ENCODE results near the gene PLAU. TPM values are rescaled to one million over a fixed set of nuclear protein-coding genes. Genes with fewer than 3 reads are reported as not detected.

Gene PLAU
- total RNA-seq, 1 donor from 2014 or later, result 0.59 TPM

- H3K9me3 Mint-ChIP-seq (ENCODE audit: unreplicated experiment), result peaks cover 1% of the 10 kb centered on the region
- TF ChIP-seq CTCF (IDR thresholded peaks at IDR 0.05; ENCODE audit: partially characterized antibody, unreplicated experiment), result no peak
- no peak overlapping the region for H3K4me3 Mint-ChIP-seq (ENCODE audit: unreplicated experiment)
- H3K27ac Mint-ChIP-seq (ENCODE audit: unreplicated experiment), result no peak overlapping the region
- H3K4me1 Mint-ChIP-seq (ENCODE audit: low read depth, unreplicated experiment), result peaks cover 4% of the 10 kb centered on the region
- DNase-seq, result no peak
- no peaks in the 10 kb centered on the region for H3K36me3 Mint-ChIP-seq (ENCODE audit: unreplicated experiment)
- peaks cover 1% of the 10 kb centered on the region for H3K27me3 Mint-ChIP-seq (ENCODE audit: unreplicated experiment)
These were observed 8.6 kb upstream of the PLAU start for GRCh38 chr10:73902351-73902750.

DNA sequence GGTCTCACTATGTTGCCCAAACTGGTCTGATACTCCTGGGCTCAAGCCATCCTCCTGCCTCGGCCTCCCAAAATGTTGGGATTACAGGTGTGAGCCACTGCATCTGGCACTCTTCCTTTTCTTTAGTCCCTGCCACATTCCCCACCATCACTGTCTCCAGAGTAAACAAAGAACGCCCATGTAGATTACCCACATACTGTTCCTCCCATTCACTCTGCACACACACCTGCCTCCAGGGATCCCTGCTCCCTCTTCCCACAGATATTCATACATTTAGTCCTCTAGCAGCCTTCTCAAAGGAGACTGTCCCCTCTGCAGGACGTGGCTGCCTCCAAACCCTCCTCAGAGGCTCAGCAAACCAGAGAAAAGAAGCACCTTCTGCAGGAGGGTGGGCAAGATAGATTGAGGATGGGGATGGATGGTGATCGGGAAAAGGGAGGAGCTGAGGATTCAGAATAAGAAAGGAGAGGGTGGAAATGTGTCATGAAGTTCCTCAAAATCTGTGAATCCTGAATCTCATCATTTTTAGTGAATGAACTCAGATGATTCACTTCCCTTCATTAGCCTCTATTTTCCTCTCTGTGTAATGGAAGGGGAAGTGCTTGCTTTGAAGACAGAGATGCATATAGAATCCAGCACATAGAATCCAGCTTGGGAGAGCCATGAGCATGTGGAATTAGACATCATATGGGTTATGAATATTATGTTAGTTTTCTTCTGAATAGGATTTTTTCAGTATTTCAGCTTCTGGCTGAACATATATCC is 5.5 kb upstream of the PLAU start:
- no peak for TF ChIP-seq CTCF (IDR thresholded peaks at IDR 0.05; ENCODE audit: partially characterized antibody, unreplicated experiment)
- no peak for DNase-seq
- Mint-ChIP-seq H3K27ac (ENCODE audit: unreplicated experiment) (no peak overlapping the region), H3K4me3 (ENCODE audit: unreplicated experiment) (no peak overlapping the region), H3K4me1 (ENCODE audit: low read depth, unreplicated experiment) (peaks cover 8% of the 10 kb centered on the region), H3K36me3 (ENCODE audit: unreplicated experiment) (no peaks in the 10 kb centered on the region), H3K9me3 (ENCODE audit: unreplicated experiment) (peaks cover 1% of the 10 kb centered on the region), H3K27me3 (ENCODE audit: unreplicated experiment) (peaks cover 6% of the 10 kb centered on the region)

- peaks cover 10% of the 10 kb centered on the region for H3K4me1 Mint-ChIP-seq (ENCODE audit: low read depth, unreplicated experiment)
- H3K36me3 Mint-ChIP-seq (ENCODE audit: unreplicated experiment), result no peaks in the 10 kb centered on the region
- DNase-seq, result peak; percentile 45
- no peak overlapping the region for H3K4me3 Mint-ChIP-seq (ENCODE audit: unreplicated experiment)
- H3K27ac Mint-ChIP-seq (ENCODE audit: unreplicated experiment), result peak overlapping the region; percentile 69
- peaks cover 14% of the 10 kb centered on the region for H3K27me3 Mint-ChIP-seq (ENCODE audit: unreplicated experiment)
- H3K9me3 Mint-ChIP-seq (ENCODE audit: unreplicated experiment), result peaks cover 5% of the 10 kb centered on the region
- TF ChIP-seq CTCF (IDR thresholded peaks at IDR 0.05; ENCODE audit: partially characterized antibody, unreplicated experiment), result no peak
These were observed 4.1 kb upstream of the PLAU start for GRCh38 chr10:73906524-73907447.

DNA sequence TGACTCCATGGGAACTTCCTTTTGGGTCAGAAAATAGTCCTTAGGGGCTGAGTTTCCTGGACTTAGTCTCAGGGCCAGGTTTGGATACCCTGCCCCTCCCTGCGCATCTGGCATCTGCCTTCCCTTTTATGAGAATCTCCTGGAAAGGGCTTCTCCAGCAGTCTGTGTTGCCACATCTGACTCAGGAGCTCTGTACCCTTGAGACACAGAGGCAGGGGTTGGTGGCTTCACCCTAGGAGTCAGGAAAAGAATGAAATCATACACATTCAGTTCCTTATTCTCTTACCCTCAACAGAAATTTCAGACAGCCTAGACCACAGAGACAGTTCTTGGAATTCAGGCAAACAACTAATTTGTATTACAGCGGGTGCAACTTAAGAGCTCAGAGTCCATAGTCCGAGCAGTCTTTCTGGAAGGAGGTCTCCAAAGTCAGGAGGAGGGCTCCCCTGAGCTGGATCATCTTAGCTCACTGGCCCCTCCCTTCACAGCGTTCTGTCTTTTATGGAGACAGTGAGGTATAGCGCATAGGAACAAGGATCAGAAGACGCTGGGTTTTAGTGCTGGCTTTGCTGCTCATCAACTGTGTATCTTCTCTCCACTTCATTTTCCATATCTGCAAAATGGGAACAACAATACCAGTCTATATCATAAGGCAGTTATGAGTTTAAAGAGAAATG is 3.0 kb upstream of the PLAU start:
- Mint-ChIP-seq H3K4me1 (ENCODE audit: low read depth, unreplicated experiment) (peaks cover 10% of the 10 kb centered on the region), H3K4me3 (ENCODE audit: unreplicated experiment) (no peak overlapping the region)

More for the DNA sequence above, 3.0 kb upstream of the PLAU start:
- Mint-ChIP-seq H3K9me3 (ENCODE audit: unreplicated experiment) (peaks cover 5% of the 10 kb centered on the region), H3K27me3 (ENCODE audit: unreplicated experiment) (peaks cover 17% of the 10 kb centered on the region), H3K36me3 (ENCODE audit: unreplicated experiment) (no peaks in the 10 kb centered on the region), H3K27ac (ENCODE audit: unreplicated experiment) (no peak overlapping the region)
- DNase-seq, result no peak
- no peak for TF ChIP-seq CTCF (IDR thresholded peaks at IDR 0.05; ENCODE audit: partially characterized antibody, unreplicated experiment)

All from glutamatergic neuron (in vitro differentiated cells).